Gastroesophageal sphincter (tissue), 4 donors: ENCODE measurements around the gene SLC35E2B. TPM values are rescaled to one million over a fixed set of nuclear protein-coding genes. Genes with fewer than 3 reads are reported as not detected.
"Not testable (repeated sequence)": the region's sequence is repeated elsewhere in the genome, so short reads cannot be mapped to it uniquely, and the experiment has no call there.

Experiments used
- ATAC-seq: fragments of 150-250 bp; one replicate; pipeline ENCODE4 v1.9.1; 2016; ENCODE audit warnings: mild to moderate bottlenecking, moderate library complexity
- H3K27ac ChIP-seq, 4 donors: fragments of 200-600 bp; sonication (generic) in 3 of 4; 1 replicate in 3 of 4; 2 replicates in 1 of 4; pipeline ENCODE4 v1.5.1; 2016 to 2019
- H3K27me3 ChIP-seq: fragments of 200-600 bp; sonication (generic); one replicate; pipeline ENCODE4 v1.5.1; 2019
- H3K36me3 ChIP-seq, 2 donors: fragments of 200-600 bp; sonication (generic); one replicate each; pipeline ENCODE4 v1.5.1; 2019; ENCODE audit warnings: control low read depth in 1 of 2
- H3K4me1 ChIP-seq, 3 donors: fragments of 200-600 bp; sonication (generic); 1 replicate in 2 of 3; 2 replicates in 1 of 3; pipeline ENCODE4 v1.5.1; 2016 to 2019; ENCODE audit warnings: control low read depth in 2 of 3
- H3K4me3 ChIP-seq, 2 donors: fragments of 200-600 bp; sonication (generic); one replicate each; pipeline ENCODE4 v1.5.1; 2019; ENCODE audit warnings: mild to moderate bottlenecking in 1 of 2, moderate library complexity in 1 of 2
- H3K9me3 ChIP-seq, 3 donors: fragments of 200-600 bp; sonication (generic); one replicate each; pipeline ENCODE4 v1.5.1; 2017 to 2019; ENCODE audit warnings: control low read depth in 2 of 3
- EP300 ChIP-seq: sonication (generic); formaldehyde crosslinking; IDR thresholded peaks from one replicate; pipeline ENCODE4 v1.6.1; 2017; ENCODE audit warnings: antibody characterized with exemption, mild to moderate bottlenecking
- POLR2A ChIP-seq, 2 donors: fragments of 450-650 bp; IDR thresholded peaks; one replicate each; pipeline ENCODE4 v1.6.1; 2017; ENCODE audit warnings: antibody characterized with exemption in 2 of 2, mild to moderate bottlenecking in 2 of 2, moderate library complexity in 1 of 2
- POLR2AphosphoS5 ChIP-seq: sonication (generic); formaldehyde crosslinking; IDR thresholded peaks from one replicate; pipeline ENCODE4 v1.6.1; 2017; ENCODE audit warnings: antibody characterized with exemption
- WGBS, 2 donors: methylation state at CpG; one replicate each; pipeline ENCODE4 v1.1.5; 2018; ENCODE audit warnings: low coverage in 1 of 2; 5-methylcytosine and 5-hydroxymethylcytosine counted together
- total RNA-seq, 4 donors: library from RNA; depleted of rRNA; stranded (reverse); fragments of >200 nt; gene quantifications; one replicate each; pipeline ENCODE4 v1.1.0, GENCODE V29; 2016
- TF ChIP-seq, protein P1 (sequence below), 4 experiments: fragments of 200-600 bp in 2 of 4; fragments of 450-650 bp in 2 of 4; sonication (generic) in 1 of 4; IDR thresholded peaks; one replicate each; pipeline ENCODE4 v1.5.1; 2017 to 2019; ENCODE audit warnings: antibody characterized with exemption in 4 of 4, mild to moderate bottlenecking in 2 of 4, moderate library complexity in 2 of 4

Gene SLC35E2B
- total RNA-seq, 4 donors from 2014 or later = 18.7 to 56.9 (median 37.9) TPM

GRCh38 chr1:1692324-1692713 lies 276 bp downstream of the SLC35E2B start:
- not testable (repeated sequence) for H3K27me3 ChIP-seq, H3K9me3 ChIP-seq, H3K36me3 ChIP-seq
- ATAC-seq = peak; percentile 58
- no CpG with 5 or more reads among the region's 45 CpGs for WGBS, 2 donors
- H3K27ac ChIP-seq = peak overlapping the region; percentile 62 to 91 (median 88)
- peaks cover 0 to 20% (median 0%) of the 10 kb centered on the region in 3 donors for H3K4me1 ChIP-seq
- H3K4me3 ChIP-seq = peak overlapping the region; percentile 52 to 60
- TF ChIP-seq POLR2A (IDR thresholded peaks at IDR 0.05) = peak in 1 of 2 donors; percentile 22

- Histone ChIP-seq H3K4me3 (peak overlapping the region in 1 of 2 donors; percentile 35), H3K4me1 (peaks cover 0 to 28% (median 2%) of the 10 kb centered on the region in 3 donors), H3K27ac (peak overlapping the region in 3 of 4 donors; percentile 47 to 56 (median 53))
- H3K9me3 ChIP-seq, H3K27me3 ChIP-seq, ATAC-seq, H3K36me3 ChIP-seq: not testable (repeated sequence)
- WGBS, 2 donors = no CpG with 5 or more reads among the region's 16 CpGs
Measured at GRCh38 chr1:1691443-1691842, 1.2 kb downstream of the SLC35E2B start.

- H3K9me3 ChIP-seq, H3K27ac ChIP-seq, H3K36me3 ChIP-seq, H3K27me3 ChIP-seq, ATAC-seq, H3K4me3 ChIP-seq: not testable (repeated sequence)
- H3K4me1 ChIP-seq = peaks cover 0 to 36% (median 3%) of the 10 kb centered on the region in 3 donors
- WGBS, 2 donors = 80 to 98% methylated on average over 1 to 7 of the region's 7 CpGs
Measured at GRCh38 chr1:1689526-1689925, 3.1 kb downstream of the SLC35E2B start.

GRCh38 chr1:1687846-1688245 lies 4.7 kb downstream of the SLC35E2B start:
- 83 to 88% methylated on average over 8 to 9 of the region's 9 CpGs for WGBS, 2 donors
- TF ChIP-seq, protein P1, sequence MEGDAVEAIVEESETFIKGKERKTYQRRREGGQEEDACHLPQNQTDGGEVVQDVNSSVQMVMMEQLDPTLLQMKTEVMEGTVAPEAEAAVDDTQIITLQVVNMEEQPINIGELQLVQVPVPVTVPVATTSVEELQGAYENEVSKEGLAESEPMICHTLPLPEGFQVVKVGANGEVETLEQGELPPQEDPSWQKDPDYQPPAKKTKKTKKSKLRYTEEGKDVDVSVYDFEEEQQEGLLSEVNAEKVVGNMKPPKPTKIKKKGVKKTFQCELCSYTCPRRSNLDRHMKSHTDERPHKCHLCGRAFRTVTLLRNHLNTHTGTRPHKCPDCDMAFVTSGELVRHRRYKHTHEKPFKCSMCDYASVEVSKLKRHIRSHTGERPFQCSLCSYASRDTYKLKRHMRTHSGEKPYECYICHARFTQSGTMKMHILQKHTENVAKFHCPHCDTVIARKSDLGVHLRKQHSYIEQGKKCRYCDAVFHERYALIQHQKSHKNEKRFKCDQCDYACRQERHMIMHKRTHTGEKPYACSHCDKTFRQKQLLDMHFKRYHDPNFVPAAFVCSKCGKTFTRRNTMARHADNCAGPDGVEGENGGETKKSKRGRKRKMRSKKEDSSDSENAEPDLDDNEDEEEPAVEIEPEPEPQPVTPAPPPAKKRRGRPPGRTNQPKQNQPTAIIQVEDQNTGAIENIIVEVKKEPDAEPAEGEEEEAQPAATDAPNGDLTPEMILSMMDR (IDR thresholded peaks at IDR 0.05) = no peak
- TF ChIP-seq EP300 = no peak
- ATAC-seq = no peak

GRCh38 chr1:1684031-1684681 lies 8.4 kb downstream of the SLC35E2B start:
- no peak for ATAC-seq
- H3K9me3 ChIP-seq = no peaks in the 10 kb centered on the region
- 80 to 100% methylated on average over 1 to 11 of the region's 28 CpGs for WGBS, 2 donors
- H3K4me3 ChIP-seq = no peak overlapping the region
- peaks cover 0 to 29% (median 3%) of the 10 kb centered on the region in 3 donors for H3K4me1 ChIP-seq
- H3K36me3 ChIP-seq = peaks cover 0 to 11% of the 10 kb centered on the region in 2 donors
- no peak overlapping the region for H3K27ac ChIP-seq
- no peak for TF ChIP-seq EP300
- TF ChIP-seq POLR2A (IDR thresholded peaks at IDR 0.05) = no peak
- TF ChIP-seq POLR2AphosphoS5 = no peak
- TF ChIP-seq, protein P1 (IDR thresholded peaks at IDR 0.05) = no peak
- H3K27me3 ChIP-seq = no peaks in the 10 kb centered on the region

More at GRCh38 chr1:1687846-1688245, 4.7 kb downstream of the SLC35E2B start:
- peaks cover 0 to 34% (median 3%) of the 10 kb centered on the region in 3 donors for H3K4me1 ChIP-seq
- H3K4me3 ChIP-seq = no peak overlapping the region
- no peak overlapping the region for H3K27ac ChIP-seq
- no peaks in the 10 kb centered on the region for H3K27me3 ChIP-seq
- peaks cover 0 to 7% of the 10 kb centered on the region in 2 donors for H3K36me3 ChIP-seq
- no peaks in the 10 kb centered on the region for H3K9me3 ChIP-seq

GRCh38 chr1:1683104-1683905 lies 9.3 kb downstream of the SLC35E2B start:
- 72 to 74% methylated on average over 12 to 15 of the region's 26 CpGs for WGBS, 2 donors
- Histone ChIP-seq H3K36me3 (peaks cover 0 to 5% of the 10 kb centered on the region in 2 donors), H3K27ac (no peak overlapping the region), H3K9me3 (no peaks in the 10 kb centered on the region), H3K4me3 (no peak overlapping the region), H3K27me3 (no peaks in the 10 kb centered on the region), H3K4me1 (peaks cover 0 to 33% (median 9%) of the 10 kb centered on the region in 3 donors)
- ATAC-seq = no peak
- TF ChIP-seq EP300 = no peak

- TF ChIP-seq EP300 (no peak), POLR2A (IDR thresholded peaks at IDR 0.05) (no peak), POLR2AphosphoS5 (no peak)
- TF ChIP-seq, protein P1 (IDR thresholded peaks at IDR 0.05) = no peak
- Histone ChIP-seq H3K27me3 (no peaks in the 10 kb centered on the region), H3K4me3 (no peak overlapping the region), H3K9me3 (no peaks in the 10 kb centered on the region), H3K27ac (no peak overlapping the region), H3K4me1 (peaks cover 0 to 28% (median 8%) of the 10 kb centered on the region in 3 donors), H3K36me3 (peaks cover 0 to 5% of the 10 kb centered on the region in 2 donors)
- 56 to 77% methylated on average over 4 to 8 of the region's 11 CpGs for WGBS, 2 donors
- ATAC-seq = no peak
Measured at GRCh38 chr1:1680912-1681273, 11.7 kb downstream of the SLC35E2B start.
